ENCODE measurements around the gene TMEM202.

- no peak for TF ChIP-seq POLR2A (IDR thresholded peaks at IDR 0.05)
- no peak for TF ChIP-seq CTCF (IDR thresholded peaks at IDR 0.05)
Observed at GRCh38 chr15:72377331-72377730, 20.8 kb upstream of the TMEM202 start.

Data from upper lobe of left lung (tissue), 4 donors.